Activated CD4-positive, alpha-beta T cell treated with anti-CD3 and anti-CD28 coated beads, Interleukin-2, amount 50 U/mL, for 1 hour (primary cell): ENCODE measurements around the gene ITGB6.

Experiments used
- DNase-seq: peaks from one replicate; pipeline ENCODE4 v3.0.0-alpha.2; 2020

The ITGB6 gene

DNA sequence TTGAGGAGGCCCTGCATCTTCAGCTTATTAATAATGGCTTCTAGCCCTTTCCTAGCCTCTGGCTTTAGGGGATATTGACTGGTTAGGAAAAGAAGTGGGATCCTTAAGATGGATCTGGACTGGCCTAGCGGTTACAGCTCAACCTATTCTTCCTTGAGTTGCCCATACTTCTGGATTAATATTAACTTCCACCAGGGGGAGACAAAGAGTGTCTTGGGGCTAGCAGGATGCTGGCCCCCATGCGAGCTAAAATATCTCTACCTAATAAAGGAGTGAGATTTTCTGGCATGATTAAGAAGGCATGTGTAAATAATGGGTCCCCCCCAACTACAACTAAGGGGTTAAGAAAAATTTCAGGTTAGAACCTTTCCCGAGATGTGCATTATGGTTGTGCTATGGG, 114.4 kb downstream of the ITGB6 start:
- no peak for DNase-seq

- DNase-seq, result no peak
These were observed 121.9 kb downstream of the ITGB6 start for GRCh38 chr2:160077912-160078810.

DNA sequence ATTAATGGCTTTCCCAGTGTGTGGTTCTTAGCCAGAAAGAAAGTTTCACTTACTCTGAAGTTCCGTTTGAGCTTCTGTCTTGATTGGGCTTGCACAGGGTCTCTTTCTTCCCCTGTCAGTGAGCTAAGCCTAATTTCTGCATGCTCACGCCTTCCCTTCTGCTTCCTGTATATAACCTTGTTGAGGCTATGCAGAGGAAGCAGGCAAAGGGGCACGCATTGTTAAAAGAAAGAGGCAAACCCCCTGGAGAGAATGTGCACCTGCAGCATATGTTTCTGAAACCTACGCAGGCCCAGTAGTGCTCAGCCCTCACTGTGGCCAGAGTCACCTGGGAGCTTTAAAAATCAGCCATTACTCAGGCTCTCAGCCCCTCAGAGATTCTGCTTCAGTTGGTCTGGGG, 123.2 kb downstream of the ITGB6 start:
- DNase-seq, result no peak

- no peak for DNase-seq
These were observed 123.8 kb downstream of the ITGB6 start for GRCh38 chr2:160076241-160076640.

DNA sequence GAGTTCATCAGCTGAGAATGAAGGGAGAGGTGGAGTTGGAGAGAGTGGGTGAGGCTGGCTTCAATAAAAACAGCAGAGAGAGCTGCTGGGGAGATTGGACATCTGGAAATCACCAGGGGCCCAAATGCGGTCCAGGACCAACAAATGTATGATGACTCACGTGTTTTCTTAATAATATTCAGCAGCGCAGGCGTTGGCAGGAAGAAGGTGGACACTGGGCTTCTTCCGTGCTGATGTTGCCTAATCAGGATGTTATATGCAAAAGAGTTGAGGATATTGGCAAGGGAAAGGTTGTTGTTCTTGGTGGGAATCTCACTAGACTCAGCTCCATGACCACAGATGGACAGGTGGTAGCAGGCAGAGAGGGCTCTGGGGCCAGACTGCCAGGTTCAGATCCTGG, 124.9 kb downstream of the ITGB6 start:
- DNase-seq, result no peak

DNA sequence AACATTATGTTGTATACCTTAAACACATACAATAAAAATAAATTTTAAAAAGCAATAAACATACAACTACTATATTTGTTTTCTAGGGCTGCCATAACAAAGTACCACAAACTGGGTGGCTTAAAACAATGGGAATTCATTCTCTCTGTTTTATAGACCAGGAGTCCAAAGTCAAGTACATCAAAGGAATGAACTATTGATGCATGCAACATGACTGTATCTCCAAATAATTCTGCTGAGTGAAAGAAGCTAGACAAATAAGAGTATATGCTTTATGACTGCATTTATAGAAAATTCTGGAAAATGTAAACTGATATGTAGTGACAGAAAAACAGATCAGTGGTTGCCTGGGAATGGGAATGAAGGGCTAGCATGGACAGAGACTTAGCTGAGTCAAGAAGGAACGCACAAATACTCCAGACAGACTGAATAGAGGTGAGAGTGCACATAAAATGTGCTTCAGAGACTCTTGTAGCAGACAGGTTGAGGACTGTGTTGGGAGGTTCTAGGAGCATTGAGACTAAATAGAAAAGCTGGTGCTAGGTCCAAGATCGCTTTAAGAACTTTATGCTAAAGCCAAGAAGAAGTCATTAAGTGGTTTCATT, 126.7 kb downstream of the ITGB6 start:
- no peak for DNase-seq

DNA sequence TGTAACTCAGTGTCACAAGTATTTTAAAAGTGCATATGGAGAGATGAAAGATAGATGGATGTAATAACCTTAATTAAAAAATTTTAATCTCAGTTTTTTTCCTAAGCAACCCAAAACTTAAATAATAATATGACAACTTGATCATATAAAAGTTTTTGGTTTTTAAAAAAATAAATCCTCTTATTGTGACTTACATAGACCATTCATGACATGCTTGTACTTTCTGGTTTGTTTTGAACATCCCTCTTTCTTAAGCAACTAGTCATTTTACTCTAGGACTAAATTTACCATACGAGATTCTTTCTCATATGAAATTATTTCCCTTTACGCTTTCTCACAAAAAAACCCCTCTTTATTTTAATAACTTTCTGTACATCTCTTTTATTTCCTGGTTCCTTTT, 131.2 kb downstream of the ITGB6 start:
- no peak for DNase-seq

DNA sequence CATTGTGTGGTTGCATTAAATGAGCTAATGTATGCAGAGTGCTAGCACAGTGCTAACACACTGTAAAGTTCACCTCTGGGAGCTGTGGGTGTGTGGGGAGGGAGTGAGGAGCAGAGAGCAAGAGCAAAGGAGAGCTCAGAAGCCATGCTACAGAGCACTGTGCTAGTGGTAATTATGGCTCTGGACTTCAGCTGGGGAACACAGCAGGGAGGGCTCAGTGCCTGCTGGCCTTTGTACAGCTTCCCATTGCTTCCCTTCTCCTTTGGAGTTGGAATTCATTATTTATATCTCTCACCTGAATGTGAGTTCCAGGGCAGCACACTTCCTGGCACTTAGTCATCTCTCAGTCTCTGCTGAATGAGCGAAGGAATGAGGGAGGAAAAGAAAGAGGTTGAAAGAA, 135.2 kb downstream of the ITGB6 start:
- no peak for DNase-seq

- no peak for DNase-seq
These were observed 136.0 kb downstream of the ITGB6 start for GRCh38 chr2:160063879-160064612.

DNA sequence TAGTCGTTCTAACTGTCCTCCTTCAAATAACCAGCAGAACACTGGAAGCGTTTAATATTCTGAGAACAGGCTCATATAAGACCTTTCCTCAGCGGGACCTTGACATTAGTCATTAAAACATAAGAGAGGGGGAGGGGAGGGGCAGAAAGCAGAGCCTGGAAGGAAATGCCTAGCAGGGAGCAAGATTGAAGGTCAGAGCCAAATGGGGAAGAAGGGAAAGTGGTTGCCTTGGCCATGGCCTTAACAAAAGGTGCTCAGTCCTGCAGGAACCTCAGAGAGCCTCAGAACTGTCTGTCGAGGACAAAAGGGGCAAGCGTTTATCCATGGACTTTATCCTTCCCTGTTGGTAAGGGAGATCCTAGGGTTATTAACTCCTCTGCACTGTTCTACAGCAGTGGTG, 136.8 kb downstream of the ITGB6 start:
- no peak for DNase-seq

- no peak for DNase-seq
These were observed 137.6 kb downstream of the ITGB6 start, which contains the start of gene PLA2R1 for GRCh38 chr2:160062292-160063005. PLA2R1 (minus strand) TSS chr2:160062615; CDS start chr2:160062403, 212 bp downstream.

GRCh38 chr2:160061944-160062291, 138.2 kb downstream of the ITGB6 start:
- no peak for DNase-seq

- no peak for DNase-seq
These were observed 138.5 kb downstream of the ITGB6 start for GRCh38 chr2:160061533-160061932.

GRCh38 chr2:160060297-160060696, 139.8 kb downstream of the ITGB6 start:
- DNase-seq, result no peak

DNA sequence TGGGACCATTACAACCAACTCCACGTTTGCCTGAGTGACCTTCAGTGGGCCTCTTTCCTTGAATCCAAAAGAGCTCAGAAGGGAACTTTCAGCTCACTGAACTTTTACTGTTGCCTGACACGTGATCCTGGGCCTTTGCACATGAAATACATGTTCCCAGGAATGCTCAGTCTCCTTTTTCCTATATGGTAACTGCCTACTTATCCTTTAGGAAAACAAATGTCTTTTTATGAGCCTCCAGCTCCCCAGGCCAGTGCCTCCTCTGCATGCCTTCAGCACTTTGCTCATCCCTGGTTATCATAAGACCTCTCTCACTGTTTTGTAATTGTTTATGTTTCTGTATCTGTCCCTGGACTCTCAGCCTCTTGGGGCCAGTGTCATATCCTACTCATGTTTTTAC, 142.7 kb downstream of the ITGB6 start:
- no peak for DNase-seq

DNA sequence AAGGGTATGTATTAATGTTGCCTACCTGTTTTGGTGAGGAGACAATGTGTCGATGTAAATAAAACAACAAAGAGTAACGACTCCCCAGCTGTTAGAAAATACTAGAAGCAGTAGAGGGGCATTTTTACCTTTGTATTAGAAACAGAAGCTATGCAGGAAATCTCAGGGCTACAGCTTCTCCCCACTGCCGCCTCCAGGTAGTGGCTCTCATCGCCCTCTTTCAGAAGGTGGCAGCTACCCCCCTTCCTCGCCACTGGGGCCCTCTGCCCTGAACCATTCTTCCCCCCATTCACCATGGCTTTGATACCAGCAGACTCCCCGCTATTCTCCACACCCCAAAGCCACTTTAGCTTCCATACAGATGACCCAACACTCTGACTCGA, 144.4 kb downstream of the ITGB6 start:
- DNase-seq, result no peak

- no peak for DNase-seq
These were observed 144.9 kb downstream of the ITGB6 start for GRCh38 chr2:160054984-160055725.

DNA sequence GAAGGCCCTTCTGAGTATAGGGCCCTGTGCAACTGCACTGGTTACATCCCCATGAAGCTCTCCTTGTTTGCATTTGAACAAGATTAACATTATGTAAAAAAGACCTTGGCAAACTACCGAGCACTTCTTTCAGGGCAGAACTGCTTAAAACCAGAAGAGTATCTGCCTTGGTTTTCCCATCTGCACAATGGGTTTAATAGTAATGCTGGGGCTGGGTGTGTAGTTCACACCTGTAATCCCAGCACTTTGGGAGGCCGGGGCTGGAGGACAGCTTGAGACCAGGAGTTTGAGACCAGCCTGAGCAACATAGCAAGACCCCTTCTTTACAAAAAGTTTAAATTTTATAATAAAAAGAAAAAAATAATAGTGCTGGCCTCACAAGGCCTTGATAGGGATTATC, 146.1 kb downstream of the ITGB6 start:
- no peak for DNase-seq

GRCh38 chr2:160052531-160052930, 147.5 kb downstream of the ITGB6 start:
- no peak for DNase-seq

- no peak for DNase-seq
These were observed 148.7 kb downstream of the ITGB6 start for GRCh38 chr2:160051371-160051800.

DNA sequence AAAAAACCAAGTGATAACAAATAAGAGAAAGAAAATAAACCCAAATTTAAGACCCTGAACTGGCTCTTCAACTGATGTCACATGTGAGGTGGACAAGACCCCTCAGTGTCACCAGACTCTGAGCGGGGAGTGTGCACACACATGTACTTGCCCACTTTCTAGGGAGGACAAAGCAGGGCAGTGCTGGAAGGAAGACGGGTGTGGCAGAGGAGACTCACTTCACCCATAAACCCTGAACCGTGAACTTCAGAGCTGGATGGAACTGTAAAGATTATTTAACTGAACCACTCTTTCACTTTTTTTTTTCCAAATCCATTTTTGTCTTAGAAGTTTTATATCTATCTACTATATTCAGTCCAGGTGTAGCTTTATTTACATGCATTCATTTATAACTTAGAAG, 149.9 kb downstream of the ITGB6 start:
- no peak for DNase-seq
